Loucy (cell line): ENCODE results near the gene FCRL6.

Source experiments
- CTCF ChIP-seq: fragments of 200-600 bp; sonication (generic); conservative IDR thresholded peaks from 2 replicates; pipeline ENCODE4 v1.5.1; 2014; ENCODE audit warnings: mild to moderate bottlenecking, antibody characterized with exemption, low read length
- EZH2phosphoT487 ChIP-seq: fragments of 200-600 bp; IDR thresholded peaks from 2 replicates; pipeline ENCODE4 v1.6.1; 2018; ENCODE audit warnings: antibody characterized with exemption, mild to moderate bottlenecking, moderate library complexity, borderline replicate concordance

- no peak for TF ChIP-seq CTCF
- TF ChIP-seq EZH2phosphoT487, result no peak
Observed at GRCh38 chr1:159843459-159843858, 41.3 kb downstream of the FCRL6 start.
